Keratinocyte (primary cell): Measurements from ENCODE around the gene LRRTM1. TPM values are rescaled to one million over a fixed set of nuclear protein-coding genes. Genes with fewer than 3 reads are reported as not detected.

Experiments
- DNase-seq: peaks from one replicate; pipeline ENCODE4 v3.0.0-alpha.2; 2011; ENCODE audit warnings: low read depth, missing footprints, low spot score
- FAIRE-seq: peaks from 2 replicates; lab custom pipeline; 2011; peaks lifted over from hg19 to GRCh38; lab: Jason Lieb, UNC
- H2AFZ ChIP-seq: 2 replicates; pipeline ENCODE4 v1.6.0; 2012; ENCODE audit warnings: low read length, control low read depth, inconsistent platforms; ENCODE audit not compliant: control insufficient read depth
- H3K27ac ChIP-seq: 2 replicates; pipeline ENCODE4 v1.5.1; 2011; ENCODE audit warnings: low read length; ENCODE audit not compliant: control insufficient read depth, insufficient read depth
- H3K27me3 ChIP-seq: 3 replicates; pipeline ENCODE4 v1.6.0; 2011; ENCODE audit warnings: low read length; ENCODE audit not compliant: control insufficient read depth, insufficient read depth; ENCODE audit errors: extremely low read depth
- H3K36me3 ChIP-seq, 2 experiments: 2 replicates in 1 of 2; 3 replicates in 1 of 2; pipeline ENCODE4 v1.5.1; 2011; ENCODE audit warnings: low read length in 2 of 2, mild to moderate bottlenecking in 1 of 2; ENCODE audit not compliant: control insufficient read depth in 2 of 2, insufficient read depth in 2 of 2; ENCODE audit errors: extremely low read depth in 1 of 2
- H3K4me1 ChIP-seq: 3 replicates; pipeline ENCODE4 v1.5.1; 2011; ENCODE audit warnings: low read length; ENCODE audit not compliant: control insufficient read depth, insufficient read depth; ENCODE audit errors: extremely low read depth
- H3K4me2 ChIP-seq: 3 replicates; pipeline ENCODE4 v1.6.0; 2011; ENCODE audit warnings: low read depth, low read length; ENCODE audit not compliant: control insufficient read depth, insufficient read depth; ENCODE audit errors: extremely low read depth
- H3K4me3 ChIP-seq, 3 experiments: fragments of 200-600 bp in 1 of 3; sonication (generic) in 1 of 3; 2 replicates in 2 of 3; 3 replicates in 1 of 3; pipeline ENCODE4 v1.5.1; 2011 to 2016; ENCODE audit warnings: low read length in 3 of 3, mild to moderate bottlenecking in 3 of 3, control low read depth in 2 of 3, inconsistent platforms in 1 of 3, low read depth in 1 of 3, mixed read lengths in 1 of 3, mixed run types in 1 of 3, moderate library complexity in 1 of 3; ENCODE audit not compliant: control insufficient read depth in 2 of 3, insufficient read depth in 2 of 3; ENCODE audit errors: extremely low read depth in 1 of 3
- H3K79me2 ChIP-seq: 2 replicates; pipeline ENCODE4 v1.6.0; 2012; ENCODE audit warnings: low read length; ENCODE audit not compliant: control insufficient read depth, insufficient read depth
- H3K9ac ChIP-seq: 3 replicates; pipeline ENCODE4 v1.6.0; 2011; ENCODE audit warnings: low read length; ENCODE audit not compliant: control insufficient read depth, insufficient read depth; ENCODE audit errors: extremely low read depth
- H3K9me1 ChIP-seq: 3 replicates; pipeline ENCODE4 v1.6.0; 2011; ENCODE audit warnings: low read length; ENCODE audit not compliant: control insufficient read depth, insufficient read depth; ENCODE audit errors: extremely low read depth
- H3K9me3 ChIP-seq: 2 replicates; pipeline ENCODE4 v1.5.1; 2012; ENCODE audit warnings: low read depth, low read length; ENCODE audit not compliant: control insufficient read depth
- H4K20me1 ChIP-seq: 3 replicates; pipeline ENCODE4 v1.6.0; 2011; ENCODE audit warnings: low read length; ENCODE audit not compliant: control insufficient read depth, insufficient read depth; ENCODE audit errors: extremely low read depth
- CTCF ChIP-seq, 3 experiments: IDR thresholded peaks in 1 of 3; conservative IDR thresholded peaks in 1 of 3; optimal IDR thresholded peaks in 1 of 3; 2 replicates in 2 of 3; 3 replicates in 1 of 3; pipeline versions ENCODE3 to v1.5.1; 2011; ENCODE audit warnings: low read length in 3 of 3, mild to moderate bottlenecking in 3 of 3, moderate library complexity in 2 of 3, control low read depth in 1 of 3, inconsistent platforms in 1 of 3; ENCODE audit not compliant: insufficient read depth in 2 of 3; ENCODE audit errors: extremely low read depth in 1 of 3
- EZH2 ChIP-seq: IDR thresholded peaks from one replicate; pipeline ENCODE4 v1.6.1; 2012; ENCODE audit warnings: inconsistent platforms, mild to moderate bottlenecking, low read length, moderate library complexity
- dilution Hi-C: fragments of 300-500 bp; cut with MboI; formaldehyde crosslinking; loops from one replicate; pipeline ENCODE4 v1.7.0; 2020; ENCODE audit warnings: low sequenced_read_pairs; ENCODE audit not compliant: extremely low pct_ligation_motif_present
- polyA plus RNA-seq, 5 experiments: library from polyadenylated mRNA; depleted of rRNA in 3 of 5; stranded (reverse) in 3 of 5; stranded (forward) in 1 of 5; unstranded in 1 of 5; fragments of >200 nt; gene quantifications; 1 replicate in 1 of 5; 2 replicates in 3 of 5; 3 replicates in 1 of 5; pipeline versions ENCODE4 v1.2.1 to v1.2.3, GENCODE V29; 2011 to 2012; ENCODE audit warnings: missing spikeins in 2 of 5, low read depth in 1 of 5, low replicate concordance in 1 of 5

LRRTM1 gene
- polyA plus RNA-seq, 1 donor (not counting 4 experiments of a cell fraction or from before 2014, with no cell fraction given) = not detected

GRCh38 chr2:80322311-80322920, 17.9 kb upstream of the LRRTM1 start:
- H3K4me2 ChIP-seq = no peak overlapping the region
- no peaks in the 10 kb centered on the region for H4K20me1 ChIP-seq
- FAIRE-seq = no peak
- no peaks in the 10 kb centered on the region for H3K4me1 ChIP-seq
- peaks cover 10% of the 10 kb centered on the region for H3K27me3 ChIP-seq
- no peak overlapping the region for H2AFZ ChIP-seq
- dilution Hi-C loops = no loop called here
- DNase-seq = no peak
- no peaks in the 10 kb centered on the region for H3K36me3 ChIP-seq
- no peaks in the 10 kb centered on the region for H3K79me2 ChIP-seq
- H3K9me3 ChIP-seq = no peaks in the 10 kb centered on the region
- H3K9me1 ChIP-seq = no peaks in the 10 kb centered on the region
- H3K27ac ChIP-seq = no peak overlapping the region
- H3K4me3 ChIP-seq = no peak overlapping the region
- H3K9ac ChIP-seq = no peak overlapping the region
- no peak for TF ChIP-seq EZH2
- no peak for TF ChIP-seq CTCF (optimal IDR thresholded peaks at IDR 0.05 in 1 of 3, IDR thresholded peaks at IDR 0.05 in 1 of 3, conservative IDR thresholded peaks at IDR 0.05 in 1 of 3; ENCODE audit: extremely low read depth in 1 of 3, insufficient read depth in 2 of 3, low read length in 3 of 3)

- Histone ChIP-seq H3K4me1 (no peaks in the 10 kb centered on the region), H4K20me1 (no peaks in the 10 kb centered on the region), H3K79me2 (no peaks in the 10 kb centered on the region), H3K27ac (no peak overlapping the region), H3K36me3 (no peaks in the 10 kb centered on the region), H3K9me1 (no peaks in the 10 kb centered on the region), H3K4me2 (no peak overlapping the region), H3K27me3 (no peaks in the 10 kb centered on the region), H3K9ac (no peak overlapping the region), H3K4me3 (no peak overlapping the region), H3K9me3 (no peaks in the 10 kb centered on the region), H2AFZ (no peak overlapping the region)
- dilution Hi-C loops = no loop called here
- FAIRE-seq (no peak), DNase-seq (no peak)
- TF ChIP-seq CTCF (optimal IDR thresholded peaks at IDR 0.05 in 1 of 3, IDR thresholded peaks at IDR 0.05 in 1 of 3, conservative IDR thresholded peaks at IDR 0.05 in 1 of 3; ENCODE audit: extremely low read depth in 1 of 3, insufficient read depth in 2 of 3, low read length in 3 of 3) (no peak), EZH2 (no peak)
These were observed 7.8 kb upstream of the LRRTM1 start for GRCh38 chr2:80312282-80312839.
